ENCODE data around the gene TNPO2.

Gene TNPO2

DNA sequence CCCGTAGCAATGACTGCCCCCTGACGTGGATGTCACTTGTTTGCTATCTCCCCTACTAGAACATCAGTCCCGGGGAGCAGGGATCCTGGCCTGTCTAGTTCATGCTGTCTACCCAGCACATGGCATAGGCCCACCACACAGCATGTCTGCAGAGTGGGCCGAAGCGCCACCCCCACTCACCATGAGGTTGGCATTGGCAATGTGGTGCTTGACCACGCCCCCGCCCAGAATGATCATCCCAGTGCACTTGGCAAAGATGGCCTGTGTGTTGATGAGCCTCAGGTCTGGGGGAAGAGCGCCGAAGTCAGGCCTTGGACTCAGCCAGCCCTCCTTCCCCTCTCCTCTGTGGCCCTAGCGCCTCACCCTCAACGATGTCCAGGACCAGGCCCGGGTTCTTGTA, 46.8 kb downstream of the TNPO2 start:
- TF ChIP-seq, protein P1, sequence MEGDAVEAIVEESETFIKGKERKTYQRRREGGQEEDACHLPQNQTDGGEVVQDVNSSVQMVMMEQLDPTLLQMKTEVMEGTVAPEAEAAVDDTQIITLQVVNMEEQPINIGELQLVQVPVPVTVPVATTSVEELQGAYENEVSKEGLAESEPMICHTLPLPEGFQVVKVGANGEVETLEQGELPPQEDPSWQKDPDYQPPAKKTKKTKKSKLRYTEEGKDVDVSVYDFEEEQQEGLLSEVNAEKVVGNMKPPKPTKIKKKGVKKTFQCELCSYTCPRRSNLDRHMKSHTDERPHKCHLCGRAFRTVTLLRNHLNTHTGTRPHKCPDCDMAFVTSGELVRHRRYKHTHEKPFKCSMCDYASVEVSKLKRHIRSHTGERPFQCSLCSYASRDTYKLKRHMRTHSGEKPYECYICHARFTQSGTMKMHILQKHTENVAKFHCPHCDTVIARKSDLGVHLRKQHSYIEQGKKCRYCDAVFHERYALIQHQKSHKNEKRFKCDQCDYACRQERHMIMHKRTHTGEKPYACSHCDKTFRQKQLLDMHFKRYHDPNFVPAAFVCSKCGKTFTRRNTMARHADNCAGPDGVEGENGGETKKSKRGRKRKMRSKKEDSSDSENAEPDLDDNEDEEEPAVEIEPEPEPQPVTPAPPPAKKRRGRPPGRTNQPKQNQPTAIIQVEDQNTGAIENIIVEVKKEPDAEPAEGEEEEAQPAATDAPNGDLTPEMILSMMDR (IDR thresholded peaks at IDR 0.05; ENCODE audit: control insufficient read depth, extremely low read depth, insufficient read depth) = no peak
- no peak overlapping the region for H3K4me3 ChIP-seq (ENCODE audit: low read depth, low read length)
- DNase-seq (ENCODE audit: low read depth) = no peak

DNA sequence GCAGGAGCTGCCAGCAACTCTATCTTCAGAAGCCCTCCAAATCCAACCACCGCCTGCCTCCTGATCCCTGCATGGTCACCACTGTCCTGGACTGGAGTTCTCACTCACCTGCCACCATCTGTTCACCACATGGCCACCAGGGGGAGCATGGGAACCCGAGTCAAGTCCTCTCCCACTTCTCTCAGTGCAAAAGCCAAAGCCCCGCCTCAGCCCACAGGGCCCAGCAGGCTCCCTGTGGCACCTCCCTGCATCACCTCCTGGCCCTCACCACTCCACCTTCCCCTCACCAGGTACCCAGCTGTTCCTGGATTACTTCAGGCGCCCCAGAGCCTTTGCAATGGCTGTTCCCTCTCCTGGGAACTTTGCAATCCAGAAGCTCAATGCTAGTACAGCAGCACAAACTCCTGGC, 47.3 kb downstream of the TNPO2 start:
- TF ChIP-seq, protein P1 (IDR thresholded peaks at IDR 0.05; ENCODE audit: control insufficient read depth, extremely low read depth, insufficient read depth) = peak; percentile 86
- no peak overlapping the region for H3K4me3 ChIP-seq (ENCODE audit: low read depth, low read length)
- DNase-seq (ENCODE audit: low read depth) = peak; percentile 32

- no peak for DNase-seq (ENCODE audit: low read depth)
- H3K4me3 ChIP-seq (ENCODE audit: low read depth, low read length) = no peak overlapping the region
- TF ChIP-seq, protein P1 (IDR thresholded peaks at IDR 0.05; ENCODE audit: control insufficient read depth, extremely low read depth, insufficient read depth) = no peak
Observed at GRCh38 chr19:12675940-12676339, 47.8 kb downstream of the TNPO2 start.

- no peak for DNase-seq (ENCODE audit: low read depth)
- no peak overlapping the region for H3K4me3 ChIP-seq (ENCODE audit: low read depth, low read length)
- TF ChIP-seq, protein P1 (IDR thresholded peaks at IDR 0.05; ENCODE audit: control insufficient read depth, extremely low read depth, insufficient read depth) = no peak
Observed at GRCh38 chr19:12675399-12675798, 48.3 kb downstream of the TNPO2 start.

DNA sequence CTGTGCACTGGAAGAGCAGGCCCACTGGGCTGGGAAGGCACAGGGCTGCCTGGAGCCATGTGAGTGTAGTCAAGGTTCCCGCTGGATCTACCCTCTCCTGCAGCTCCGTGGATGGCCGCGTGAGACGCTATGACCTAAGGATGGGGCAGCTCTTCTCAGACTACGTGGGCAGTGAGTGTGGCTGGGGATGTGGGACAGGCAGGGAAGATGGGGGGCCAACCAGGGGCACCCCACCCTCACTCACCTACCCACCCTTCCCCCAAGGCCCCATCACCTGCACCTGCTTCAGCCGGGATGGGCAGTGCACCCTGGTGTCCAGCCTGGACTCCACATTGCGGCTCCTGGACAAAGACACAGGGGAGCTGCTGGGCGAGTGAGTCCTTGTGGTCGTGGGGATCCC, 51.0 kb downstream of the TNPO2 start:
- H3K4me3 ChIP-seq (ENCODE audit: low read depth, low read length) = no peak overlapping the region
- DNase-seq (ENCODE audit: low read depth) = no peak
- TF ChIP-seq, protein P1 (IDR thresholded peaks at IDR 0.05; ENCODE audit: control insufficient read depth, extremely low read depth, insufficient read depth) = no peak

DNA sequence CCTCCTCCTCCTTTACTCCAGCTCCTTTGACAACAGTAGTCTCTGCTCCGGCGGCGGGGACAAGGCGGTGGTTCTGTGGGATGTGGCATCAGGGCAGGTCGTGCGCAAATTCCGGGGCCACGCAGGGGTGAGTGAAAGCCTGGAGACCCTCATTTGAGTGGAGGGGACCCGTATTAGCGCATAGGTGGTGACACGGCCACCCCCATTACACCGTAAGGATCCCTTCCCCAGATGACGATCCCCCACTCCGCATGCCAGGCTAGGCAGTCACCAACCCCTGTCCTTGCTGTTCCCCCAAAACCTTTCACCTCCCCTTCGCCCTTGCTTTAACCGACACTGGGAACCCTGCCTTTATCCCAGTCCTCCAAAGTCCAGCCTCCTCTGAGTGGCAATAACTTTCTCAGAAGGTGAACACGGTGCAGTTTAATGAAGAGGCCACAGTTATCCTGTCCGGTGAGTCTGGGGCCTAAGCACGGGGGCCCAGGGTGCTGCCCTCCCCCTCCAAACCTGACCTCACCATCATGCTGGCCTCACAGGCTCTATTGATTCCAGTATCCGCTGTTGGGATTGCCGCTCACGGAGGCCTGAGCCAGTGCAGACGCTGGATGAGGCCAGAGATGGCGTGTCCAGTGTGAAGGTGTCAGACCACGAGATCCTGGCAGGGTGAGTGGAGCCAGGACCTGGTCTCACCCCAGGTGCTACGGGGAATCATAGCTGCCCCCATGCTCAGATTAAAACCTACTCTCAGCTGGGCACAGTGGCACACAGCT, 53.4 kb downstream of the TNPO2 start:
- TF ChIP-seq, protein P1 (IDR thresholded peaks at IDR 0.05; ENCODE audit: control insufficient read depth, extremely low read depth, insufficient read depth) = no peak
- DNase-seq (ENCODE audit: low read depth) = no peak
- H3K4me3 ChIP-seq (ENCODE audit: low read depth, low read length) = peak overlapping the region; percentile 89

Data from LNCaP clone FGC (cell line).